HepG2 (cell line): ENCODE results near the gene GGA1. TPM values are rescaled to one million over a fixed set of nuclear protein-coding genes. Genes with fewer than 3 reads are reported as not detected.

Source experiments
- ATAC-seq: fragments of 200-7000 bp; cut with Tn5 transposase; 3 replicates; pipeline ENCODE4 v1.9.1; 2020; ENCODE audit warnings: mild to moderate bottlenecking, moderate library complexity
- BruUV-seq: library from RNA; stranded (reverse); fragments of 400-500 nt; replicated peaks from 2 replicates; lab custom pipeline; 2021; lab: Mats Ljungman, UMichigan
- CTCF ChIA-PET: fragments of 300-600 bp; formaldehyde crosslinking; extraction: SDS; loops from one replicate; lab custom pipeline; 2021; ENCODE audit warnings: low total read pairs, inconsistent platforms, low intra/inter-chr PET ratio; lab: Yijun Ruan, JAX
- POLR2A ChIA-PET: fragments of 350-600 bp; sonication (Branson Sonifier 250); formaldehyde crosslinking; loops from one replicate; lab custom pipeline; 2020; ENCODE audit warnings: antibody characterized with exemption, inconsistent platforms; lab: Yijun Ruan, JAX
- DNase-seq: peaks from one replicate; pipeline ENCODE4 v3.0.0-alpha.2; 2015; ENCODE audit warnings: low spot score
- FAIRE-seq: peaks from 3 replicates; lab custom pipeline; 2011; peaks lifted over from hg19 to GRCh38; lab: Jason Lieb, UNC
- H2AFZ ChIP-seq: one replicate; pipeline ENCODE4 v1.6.1; 2011; ENCODE audit warnings: low read length, inconsistent platforms
- H3K27ac ChIP-seq: fragments of 300-600 bp; 3 replicates; pipeline ENCODE4 v1.8.0; 2011; ENCODE audit warnings: mixed run types, mild to moderate bottlenecking, mixed read lengths, low read length, inconsistent platforms; ENCODE audit not compliant: insufficient read depth; ENCODE audit errors: extremely low read length
- H3K27me3 ChIP-seq, 2 experiments: fragments of 200-600 bp in 1 of 2; 2 replicates in 1 of 2; 3 replicates in 1 of 2; pipeline versions ENCODE4 v1.6.0 to v1.8.0; 2011; ENCODE audit warnings: low read length in 2 of 2, mild to moderate bottlenecking in 2 of 2, moderate library complexity in 2 of 2, inconsistent platforms in 1 of 2; ENCODE audit not compliant: insufficient read depth in 2 of 2, control insufficient read depth in 1 of 2
- H3K36me3 ChIP-seq, 2 experiments: fragments of 200-600 bp in 1 of 2; replicated peaks in 1 of 2; 2 replicates in 1 of 2; 3 replicates in 1 of 2; pipeline versions ENCODE4 v1.5.1 to v1.8.0; 2011; ENCODE audit warnings: low read length in 2 of 2, inconsistent platforms in 1 of 2; ENCODE audit not compliant: insufficient read depth in 2 of 2, control insufficient read depth in 1 of 2
- H3K4me1 ChIP-seq: 2 replicates; pipeline ENCODE4 v1.5.1; 2012; ENCODE audit warnings: low read length, inconsistent platforms; ENCODE audit not compliant: insufficient read depth
- H3K4me2 ChIP-seq: 2 replicates; pipeline ENCODE4 v1.6.0; 2011; ENCODE audit warnings: low read depth, low read length, inconsistent platforms
- H3K4me3 ChIP-seq, 3 experiments: fragments of 200-600 bp in 1 of 3; sonication (generic), shearing (Covaris generic) in 1 of 3; replicated peaks in 1 of 3; 2 replicates each; pipeline ENCODE4 v1.5.1; 2011 to 2016; ENCODE audit warnings: low read length in 3 of 3, inconsistent platforms in 2 of 3, low read depth in 2 of 3, mild to moderate bottlenecking in 2 of 3, control low read depth in 1 of 3, mixed read lengths in 1 of 3; ENCODE audit not compliant: insufficient read depth in 1 of 3
- H3K79me2 ChIP-seq: one replicate; pipeline ENCODE4 v1.6.1; 2011; ENCODE audit warnings: low read length, inconsistent platforms; ENCODE audit not compliant: insufficient read depth
- H3K9ac ChIP-seq: 2 replicates; pipeline ENCODE4 v1.6.0; 2011; ENCODE audit warnings: mild to moderate bottlenecking, low read depth, low read length, inconsistent platforms; ENCODE audit not compliant: insufficient read depth
- H3K9me3 ChIP-seq: 2 replicates; pipeline ENCODE4 v1.5.1; 2012; ENCODE audit warnings: mild to moderate bottlenecking, low read length
- H4K20me1 ChIP-seq: 2 replicates; pipeline ENCODE4 v1.6.0; 2011; ENCODE audit warnings: inconsistent platforms, mild to moderate bottlenecking, low read length, moderate library complexity; ENCODE audit not compliant: insufficient read depth
- ADNP ChIP-seq: sonication (generic); formaldehyde crosslinking; IDR thresholded peaks from 2 replicates; pipeline ENCODE4 v1.4.0; 2020; ENCODE audit warnings: missing genetic modification reagents
- AGO1 ChIP-seq: fragments of 200-400 bp; formaldehyde crosslinking; IDR thresholded peaks from 2 replicates; pipeline ENCODE4 v1.6.1; 2017; ENCODE audit warnings: mild to moderate bottlenecking, low read depth, low read length, moderate library complexity; ENCODE audit not compliant: poor library complexity, severe bottlenecking
- DR1 ChIP-seq: sonication (generic); formaldehyde crosslinking; IDR thresholded peaks from 2 replicates; pipeline ENCODE4 v1.8.0; 2021; ENCODE audit warnings: mild to moderate bottlenecking, missing genetic modification reagents, inconsistent platforms
- HNF4G ChIP-seq, 2 experiments: sonication (generic) in 1 of 2; formaldehyde crosslinking in 1 of 2; IDR thresholded peaks; 2 replicates each; pipeline versions ENCODE4 v1.4.0 to v1.6.1; 2011 to 2020; ENCODE audit warnings: borderline replicate concordance in 2 of 2, low read depth in 2 of 2, mild to moderate bottlenecking in 2 of 2, low read length in 1 of 2, missing genetic modification reagents in 1 of 2, moderate library complexity in 1 of 2
- ZMYM3 ChIP-seq: sonication (generic); formaldehyde crosslinking; IDR thresholded peaks from 2 replicates; pipeline ENCODE4 v1.5.1; 2020; ENCODE audit warnings: mild to moderate bottlenecking, missing genetic modification reagents
- ZNF629 ChIP-seq: sonication (generic); formaldehyde crosslinking; conservative IDR thresholded peaks from 2 replicates; pipeline ENCODE4 v1.5.0; 2020; ENCODE audit warnings: missing genetic modification reagents
- WGBS: methylation state at CpG from one replicate; pipeline ENCODE4 v1.1.6; 2017; ENCODE audit warnings: low lambda C conversion rate; 5-methylcytosine and 5-hydroxymethylcytosine counted together
- in situ Hi-C: cut with HindIII; loops from 2 replicates; pipeline ENCODE4 v1.10.0; 2017; ENCODE audit warnings: low pct_unique_long_range_greater_than_20kb; ENCODE audit not compliant: extremely low pct_ligation_motif_present
- intact Hi-C: fragments of 100-400 bp; cut with micrococcal nuclease; formaldehyde crosslinking; loops from one replicate; pipeline ENCODE4 v1.10.0; 2022; ENCODE audit not compliant: unreplicated experiment
- polyA plus RNA-seq, 8 experiments: library from polyadenylated mRNA; depleted of rRNA in 3 of 8; stranded (reverse) in 7 of 8; unstranded in 1 of 8; fragments of >200 nt; fragmentation: Illumina TruSeq in 4 of 8; extraction: Trizol in 4 of 8; gene quantifications; 2 replicates each; pipeline versions ENCODE4 v1.2.1 to v1.2.3, GENCODE V29; 2011 to 2016; ENCODE audit warnings: low read depth in 4 of 8, missing spikeins in 1 of 8, mixed read lengths in 1 of 8; ENCODE audit not compliant: insufficient read depth in 1 of 8
- total RNA-seq, 5 experiments: library from RNA; depleted of rRNA; stranded (reverse); fragments of >200 nt; fragmentation: Illumina TruSeq; extraction: Trizol; gene quantifications; 2 replicates each; pipeline ENCODE4 v1.2.3, GENCODE V29; 2016; ENCODE audit warnings: low read depth in 1 of 5
- TF ChIP-seq, protein P1 (sequence below): sonication (generic); formaldehyde crosslinking; IDR thresholded peaks from 2 replicates; pipeline ENCODE4 v1.4.0; 2020; ENCODE audit warnings: missing genetic modification reagents
- TF ChIP-seq, protein P2 (sequence below): sonication (generic); formaldehyde crosslinking; IDR thresholded peaks from 2 replicates; pipeline ENCODE4 v1.9.0; 2021; ENCODE audit warnings: missing genetic modification reagents, borderline replicate concordance

Gene GGA1
- total and polyA plus RNA-seq, 2 of the 13 experiments (the other 11 are each of a cell fraction or from before 2014, with no cell fraction given): 29.1 to 87.2 TPM

DNA sequence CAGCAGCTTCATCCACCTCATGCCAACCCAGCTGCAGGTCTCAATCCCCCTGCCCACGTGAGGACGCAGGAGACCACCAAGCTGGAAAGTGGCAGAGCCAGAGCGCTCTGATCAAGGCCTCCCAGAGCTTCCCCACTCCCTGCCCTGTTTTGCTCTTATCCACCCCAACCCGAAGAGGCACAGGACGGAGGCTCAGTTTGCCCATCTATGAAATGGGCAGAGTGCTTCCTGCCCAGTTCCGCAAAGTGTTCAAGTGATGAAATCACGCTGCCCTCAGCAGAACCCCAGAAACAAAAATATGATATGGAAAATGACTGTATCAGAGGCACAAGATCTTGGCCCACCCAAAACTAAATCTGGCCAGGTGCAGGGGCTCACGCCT is 36.7 kb upstream of the GGA1 start:
- no peak overlapping the region for H3K4me3 ChIP-seq
- no peak for TF ChIP-seq DR1
- peak; percentile 79 for TF ChIP-seq ZMYM3 (CRISPR knock-in tag)
- TF ChIP-seq AGO1: peak; percentile 12
- peak; percentile 96 for TF ChIP-seq ZNF629 (CRISPR knock-in tag)
- TF ChIP-seq ADNP (CRISPR knock-in tag): peak; percentile 55; the same call in 1 of the 2 replicates
- TF ChIP-seq HNF4G (IDR thresholded peaks at IDR 0.05; ENCODE audit: borderline replicate concordance, low read depth, low read length): no peak
- no peak for TF ChIP-seq HNF4G (CRISPR knock-in tag; IDR thresholded peaks at IDR 0.05; ENCODE audit: borderline replicate concordance, low read depth)
- no peak overlapping the region for H3K27ac ChIP-seq
- no peak for DNase-seq
- no TSS peak for BruUV-seq
- no peak overlapping the region for H3K9ac ChIP-seq
- CTCF ChIA-PET: interaction anchor here (1.8 kb wide), 1 partner anchor 33 kb away, joined by 4 read pairs; no protein-coding TSS in a partner anchor
- in situ Hi-C loops: loop anchor here (5.0 kb wide), 1 partner anchor 35 kb away; no protein-coding TSS in a partner anchor
- no peak overlapping the region for H3K4me2 ChIP-seq
- peaks cover 2% of the 10 kb centered on the region for H3K79me2 ChIP-seq
- no peaks in the 10 kb centered on the region for H3K27me3 ChIP-seq
- H3K4me1 ChIP-seq: peaks cover 68% of the 10 kb centered on the region
- H3K36me3 ChIP-seq: peaks cover 3 to 12% of the 10 kb centered on the region in 2 experiments
- intact Hi-C loops: no loop called here
- H2AFZ ChIP-seq: no peak overlapping the region
- H3K9me3 ChIP-seq: no peaks in the 10 kb centered on the region
- POLR2A ChIA-PET: interaction anchor here (2.4 to 8.9 kb wide), 4 partner anchors 9 to 36 kb away, joined by 5 to 120 read pairs (median 72); partner anchors contain the start of genes GGA1 and LGALS2
- no peak for FAIRE-seq
- ATAC-seq: no peak
- 97% methylated on average over 8 of the region's 8 CpGs for WGBS
- H4K20me1 ChIP-seq: peaks cover 14% of the 10 kb centered on the region; the same call in 1 of the 2 replicates

DNA sequence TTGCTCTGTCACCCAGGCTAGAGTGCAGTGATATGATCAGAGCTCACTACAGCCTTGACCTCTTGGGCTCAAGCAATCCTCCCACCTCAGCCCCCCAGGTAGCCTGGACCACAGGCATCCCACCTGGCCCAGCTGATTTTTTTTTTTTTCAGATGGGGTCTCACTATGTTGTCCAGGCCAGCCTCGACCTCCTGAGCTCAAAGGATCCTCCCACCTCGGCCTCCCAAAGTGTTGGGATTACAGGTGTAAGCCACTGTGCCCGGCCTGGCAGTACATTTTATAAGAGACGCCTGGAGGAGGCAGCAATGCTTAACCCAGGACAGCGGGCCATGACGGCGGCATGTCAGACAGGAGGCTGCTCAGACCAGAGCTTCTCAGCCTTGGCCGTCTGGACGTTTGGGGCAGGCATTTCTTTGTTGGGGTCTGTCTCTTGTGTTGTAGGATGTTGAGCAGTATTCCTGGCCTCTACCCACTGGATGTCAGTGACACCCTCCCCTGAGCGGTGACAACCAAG is 33.1 kb upstream of the GGA1 start:
- no peak for FAIRE-seq
- Histone ChIP-seq H3K4me2 (no peak overlapping the region), H3K27ac (no peak overlapping the region), H2AFZ (no peak overlapping the region), H3K9ac (no peak overlapping the region), H3K4me1 (peaks cover 67% of the 10 kb centered on the region), H3K9me3 (no peaks in the 10 kb centered on the region), H3K4me3 (no peak overlapping the region), H3K79me2 (no peaks in the 10 kb centered on the region), H3K27me3 (0 out of 5 replicates have a peak, but pooled peaks cover 0 to 1% of the 10 kb centered on the region in 2 experiments), H4K20me1 (no peaks in the 10 kb centered on the region), H3K36me3 (no peaks in the 10 kb centered on the region)
- no peak for DNase-seq
- ATAC-seq: no peak
- CTCF ChIA-PET: no interaction called here
- 91% methylated on average over 5 of the region's 10 CpGs for WGBS
- in situ Hi-C loops (no loop called here), intact Hi-C loops (no loop called here)
- POLR2A ChIA-PET: interaction anchor here (1.1 to 3.5 kb wide), 3 partner anchors 17 to 58 kb away, joined by 3 to 14 read pairs (median 5); partner anchors contain the start of gene GGA1
- BruUV-seq: no TSS peak
- TF ChIP-seq, protein P1, sequence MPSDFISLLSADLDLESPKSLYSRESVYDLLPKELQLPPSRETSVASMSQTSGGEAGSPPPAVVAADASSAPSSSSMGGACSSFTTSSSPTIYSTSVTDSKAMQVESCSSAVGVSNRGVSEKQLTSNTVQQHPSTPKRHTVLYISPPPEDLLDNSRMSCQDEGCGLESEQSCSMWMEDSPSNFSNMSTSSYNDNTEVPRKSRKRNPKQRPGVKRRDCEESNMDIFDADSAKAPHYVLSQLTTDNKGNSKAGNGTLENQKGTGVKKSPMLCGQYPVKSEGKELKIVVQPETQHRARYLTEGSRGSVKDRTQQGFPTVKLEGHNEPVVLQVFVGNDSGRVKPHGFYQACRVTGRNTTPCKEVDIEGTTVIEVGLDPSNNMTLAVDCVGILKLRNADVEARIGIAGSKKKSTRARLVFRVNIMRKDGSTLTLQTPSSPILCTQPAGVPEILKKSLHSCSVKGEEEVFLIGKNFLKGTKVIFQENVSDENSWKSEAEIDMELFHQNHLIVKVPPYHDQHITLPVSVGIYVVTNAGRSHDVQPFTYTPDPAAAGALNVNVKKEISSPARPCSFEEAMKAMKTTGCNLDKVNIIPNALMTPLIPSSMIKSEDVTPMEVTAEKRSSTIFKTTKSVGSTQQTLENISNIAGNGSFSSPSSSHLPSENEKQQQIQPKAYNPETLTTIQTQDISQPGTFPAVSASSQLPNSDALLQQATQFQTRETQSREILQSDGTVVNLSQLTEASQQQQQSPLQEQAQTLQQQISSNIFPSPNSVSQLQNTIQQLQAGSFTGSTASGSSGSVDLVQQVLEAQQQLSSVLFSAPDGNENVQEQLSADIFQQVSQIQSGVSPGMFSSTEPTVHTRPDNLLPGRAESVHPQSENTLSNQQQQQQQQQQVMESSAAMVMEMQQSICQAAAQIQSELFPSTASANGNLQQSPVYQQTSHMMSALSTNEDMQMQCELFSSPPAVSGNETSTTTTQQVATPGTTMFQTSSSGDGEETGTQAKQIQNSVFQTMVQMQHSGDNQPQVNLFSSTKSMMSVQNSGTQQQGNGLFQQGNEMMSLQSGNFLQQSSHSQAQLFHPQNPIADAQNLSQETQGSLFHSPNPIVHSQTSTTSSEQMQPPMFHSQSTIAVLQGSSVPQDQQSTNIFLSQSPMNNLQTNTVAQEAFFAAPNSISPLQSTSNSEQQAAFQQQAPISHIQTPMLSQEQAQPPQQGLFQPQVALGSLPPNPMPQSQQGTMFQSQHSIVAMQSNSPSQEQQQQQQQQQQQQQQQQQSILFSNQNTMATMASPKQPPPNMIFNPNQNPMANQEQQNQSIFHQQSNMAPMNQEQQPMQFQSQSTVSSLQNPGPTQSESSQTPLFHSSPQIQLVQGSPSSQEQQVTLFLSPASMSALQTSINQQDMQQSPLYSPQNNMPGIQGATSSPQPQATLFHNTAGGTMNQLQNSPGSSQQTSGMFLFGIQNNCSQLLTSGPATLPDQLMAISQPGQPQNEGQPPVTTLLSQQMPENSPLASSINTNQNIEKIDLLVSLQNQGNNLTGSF (CRISPR knock-in tag): no peak
- TF ChIP-seq, protein P2, sequence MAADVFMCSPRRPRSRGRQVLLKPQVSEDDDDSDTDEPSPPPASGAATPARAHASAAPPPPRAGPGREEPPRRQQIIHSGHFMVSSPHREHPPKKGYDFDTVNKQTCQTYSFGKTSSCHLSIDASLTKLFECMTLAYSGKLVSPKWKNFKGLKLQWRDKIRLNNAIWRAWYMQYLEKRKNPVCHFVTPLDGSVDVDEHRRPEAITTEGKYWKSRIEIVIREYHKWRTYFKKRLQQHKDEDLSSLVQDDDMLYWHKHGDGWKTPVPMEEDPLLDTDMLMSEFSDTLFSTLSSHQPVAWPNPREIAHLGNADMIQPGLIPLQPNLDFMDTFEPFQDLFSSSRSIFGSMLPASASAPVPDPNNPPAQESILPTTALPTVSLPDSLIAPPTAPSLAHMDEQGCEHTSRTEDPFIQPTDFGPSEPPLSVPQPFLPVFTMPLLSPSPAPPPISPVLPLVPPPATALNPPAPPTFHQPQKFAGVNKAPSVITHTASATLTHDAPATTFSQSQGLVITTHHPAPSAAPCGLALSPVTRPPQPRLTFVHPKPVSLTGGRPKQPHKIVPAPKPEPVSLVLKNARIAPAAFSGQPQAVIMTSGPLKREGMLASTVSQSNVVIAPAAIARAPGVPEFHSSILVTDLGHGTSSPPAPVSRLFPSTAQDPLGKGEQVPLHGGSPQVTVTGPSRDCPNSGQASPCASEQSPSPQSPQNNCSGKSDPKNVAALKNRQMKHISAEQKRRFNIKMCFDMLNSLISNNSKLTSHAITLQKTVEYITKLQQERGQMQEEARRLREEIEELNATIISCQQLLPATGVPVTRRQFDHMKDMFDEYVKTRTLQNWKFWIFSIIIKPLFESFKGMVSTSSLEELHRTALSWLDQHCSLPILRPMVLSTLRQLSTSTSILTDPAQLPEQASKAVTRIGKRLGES (CRISPR knock-in tag): no peak
